H1 (cell line): ENCODE measurements around the gene NRN1L.

Experiments used
- ATF2 ChIP-seq: IDR thresholded peaks from 2 replicates; pipeline ENCODE4 v1.6.1; 2012; ENCODE audit warnings: low read length, inconsistent platforms
- BRCA1 ChIP-seq: IDR thresholded peaks from 2 replicates; pipeline ENCODE4 v1.6.1; 2012; ENCODE audit warnings: low read depth, low read length, improper control_type of control experiment
- CTCF ChIP-seq, 3 experiments: IDR thresholded peaks; 1 replicate in 2 of 3; 2 replicates in 1 of 3; pipeline versions ENCODE4 v1.5.1 to v1.6.1; 2011; ENCODE audit warnings: low read length in 3 of 3, mild to moderate bottlenecking in 3 of 3, inconsistent platforms in 2 of 3, low read depth in 1 of 3, moderate library complexity in 1 of 3; ENCODE audit not compliant: insufficient read depth in 1 of 3; ENCODE audit errors: control extremely low read depth in 1 of 3
- EZH2 ChIP-seq: fragments of 200-600 bp; sonication (generic); IDR thresholded peaks from 2 replicates; pipeline ENCODE4 v1.7.1; 2012; ENCODE audit warnings: low read depth, mild to moderate bottlenecking, moderate library complexity, low read length, inconsistent platforms; ENCODE audit not compliant: severe bottlenecking
- POLR2A ChIP-seq, 2 experiments: IDR thresholded peaks; 1 replicate in 1 of 2; 2 replicates in 1 of 2; pipeline ENCODE4 v1.6.1; 2011; ENCODE audit warnings: low read depth in 2 of 2, low read length in 2 of 2, mild to moderate bottlenecking in 2 of 2; ENCODE audit errors: control extremely low read depth in 1 of 2
- POLR2AphosphoS5 ChIP-seq: IDR thresholded peaks from 2 replicates; pipeline ENCODE4 v1.6.1; 2011; ENCODE audit warnings: low read depth, low read length
- RBBP5 ChIP-seq: IDR thresholded peaks from 2 replicates; pipeline ENCODE4 v1.7.1; 2012; ENCODE audit warnings: low read depth, mild to moderate bottlenecking, inconsistent platforms, low read length, moderate library complexity, borderline replicate concordance
- SP4 ChIP-seq: IDR thresholded peaks from 2 replicates; pipeline ENCODE4 v1.6.1; 2012; ENCODE audit warnings: low read length, inconsistent platforms
- USF2 ChIP-seq: IDR thresholded peaks from 2 replicates; pipeline ENCODE4 v1.6.1; 2011; ENCODE audit warnings: low read length, improper control_type of control experiment

GRCh38 chr16:67848118-67848517, 36.6 kb upstream of the NRN1L start:
- no peak for TF ChIP-seq CTCF (IDR thresholded peaks at IDR 0.05; ENCODE audit: control extremely low read depth in 1 of 3, insufficient read depth in 1 of 3, low read depth in 1 of 3, low read length in 3 of 3)
- TF ChIP-seq POLR2A (IDR thresholded peaks at IDR 0.05; ENCODE audit: control extremely low read depth in 1 of 2, low read depth in 2 of 2, low read length in 2 of 2) = no peak
- TF ChIP-seq ATF2 = no peak
- no peak for TF ChIP-seq BRCA1
- TF ChIP-seq SP4 = no peak
- TF ChIP-seq USF2 = no peak
- TF ChIP-seq EZH2 = no peak
- no peak for TF ChIP-seq POLR2AphosphoS5
- TF ChIP-seq RBBP5 = no peak
